HG02852 (cell line): ENCODE data around the gene MB21D2.
"Not testable (repeated sequence)": the region's sequence is repeated elsewhere in the genome, so short reads cannot be mapped to it uniquely, and the experiment has no call there.

Experiments
- ATAC-seq: cut with Tn5 transposase; IDR thresholded peaks from one replicate; pipeline ENCODE4 v1.9.1; 2021; ENCODE audit warnings: mild to moderate bottlenecking, moderate library complexity; ENCODE audit not compliant: unreplicated experiment

Gene MB21D2

GRCh38 chr3:192862408-192863090, 55.1 kb downstream of the MB21D2 start:
- ATAC-seq: no peak

- peak; percentile 79 for ATAC-seq
Measured at GRCh38 chr3:192861972-192862371, 55.7 kb downstream of the MB21D2 start.

- no peak for ATAC-seq
Measured at GRCh38 chr3:192860454-192860853, 57.2 kb downstream of the MB21D2 start.

GRCh38 chr3:192858849-192859585, 58.6 kb downstream of the MB21D2 start:
- ATAC-seq: no peak

- ATAC-seq: no peak
Measured at GRCh38 chr3:192857260-192857661, 60.4 kb downstream of the MB21D2 start.

- ATAC-seq: peak; percentile 48
Measured at GRCh38 chr3:192855434-192855833, 62.2 kb downstream of the MB21D2 start.

GRCh38 chr3:192851821-192852372, 65.8 kb downstream of the MB21D2 start:
- no peak for ATAC-seq

GRCh38 chr3:192850451-192850981, 67.1 kb downstream of the MB21D2 start:
- ATAC-seq: peak; percentile 79

- not testable (repeated sequence) for ATAC-seq
Measured at GRCh38 chr3:192849821-192850220, 67.8 kb downstream of the MB21D2 start.

GRCh38 chr3:192848371-192849233, 69.1 kb downstream of the MB21D2 start:
- no peak for ATAC-seq

- ATAC-seq: no peak
Measured at GRCh38 chr3:192847941-192848340, 69.7 kb downstream of the MB21D2 start.

- no peak for ATAC-seq
Measured at GRCh38 chr3:192845526-192845855, 72.2 kb downstream of the MB21D2 start.

GRCh38 chr3:192844836-192845525, 72.7 kb downstream of the MB21D2 start:
- ATAC-seq: no peak

- no peak for ATAC-seq
Measured at GRCh38 chr3:192844486-192844765, 73.2 kb downstream of the MB21D2 start.

GRCh38 chr3:192843723-192844485, 73.8 kb downstream of the MB21D2 start:
- no peak for ATAC-seq

GRCh38 chr3:192843119-192843518, 74.5 kb downstream of the MB21D2 start:
- ATAC-seq: no peak

- no peak for ATAC-seq
Measured at GRCh38 chr3:192842711-192843110, 74.9 kb downstream of the MB21D2 start.

GRCh38 chr3:192842138-192842537, 75.5 kb downstream of the MB21D2 start:
- ATAC-seq: no peak

GRCh38 chr3:192841428-192841827, 76.2 kb downstream of the MB21D2 start:
- ATAC-seq: no peak
